ENCODE measurements around the gene OVCH1. TPM values are rescaled to one million over a fixed set of nuclear protein-coding genes. Genes with fewer than 3 reads are reported as not detected.

Gene OVCH1
- total RNA-seq, 1 experiment from 2014 or later, result not detected

- no peaks in the 10 kb centered on the region for H3K27me3 ChIP-seq (ENCODE audit: insufficient read depth, low read length)
- H3T11ph ChIP-seq (ENCODE audit: low read length), result no peak overlapping the region
- no peak overlapping the region for H3K4ac ChIP-seq (ENCODE audit: low read depth, low read length)
- no peak overlapping the region for H4K5ac ChIP-seq (ENCODE audit: insufficient read length, low read depth, low read length)
- H3K18ac ChIP-seq (ENCODE audit: insufficient read length, low read depth, low read length), result no peak overlapping the region
- H3K56ac ChIP-seq (ENCODE audit: insufficient read length, low read depth, low read length), result no peak overlapping the region
- no peak overlapping the region for H3K27ac ChIP-seq (ENCODE audit: insufficient read length, low read depth, low read length)
- H4K91ac ChIP-seq (ENCODE audit: insufficient read length, low read depth, low read length), result no peak overlapping the region
- H3K9me3 Mint-ChIP-seq, result peaks cover 13 to 14% of the 10 kb centered on the region in 2 experiments
- H3K23ac ChIP-seq (ENCODE audit: insufficient read length, low read depth, low read length), result no peak overlapping the region
- H2BK5ac ChIP-seq (ENCODE audit: insufficient read length, low read length), result no peak overlapping the region
- no peaks in the 10 kb centered on the region for H3K9me3 ChIP-seq (ENCODE audit: control insufficient read depth, low read depth, low read length)
- no peak overlapping the region for H3K9ac ChIP-seq (ENCODE audit: extremely low read depth, insufficient read length, low read length)
- WGBS (ENCODE audit: extremely low coverage, insufficient read length, low lambda C conversion rate), result no CpG with 5 or more reads among the region's 4 CpGs
- H2BK15ac ChIP-seq (ENCODE audit: low read depth, low read length), result no peak overlapping the region
- H2BK12ac ChIP-seq (ENCODE audit: insufficient read length, low read depth, low read length), result no peak overlapping the region
- peaks cover 0 to 14% (median 8%) of the 10 kb centered on the region in 3 experiments; a peak in 5 of 7 replicates for H3K36me3 Mint-ChIP-seq (ENCODE audit: insufficient read depth in 1 of 3, low read depth in 3 of 3)
- no peak for DNase-seq
- no peak overlapping the region for H3K27ac Mint-ChIP-seq
- H4K8ac ChIP-seq (replicated peaks; ENCODE audit: insufficient read length, low read depth, low read length), result no peak overlapping the region
- H4K20me1 ChIP-seq (ENCODE audit: control insufficient read depth, insufficient read depth, insufficient read length), result no peaks in the 10 kb centered on the region
- no peak overlapping the region for H3K14ac ChIP-seq (ENCODE audit: insufficient read depth, low read length)
- H2AFZ ChIP-seq (ENCODE audit: low read length), result no peak overlapping the region
- no peak overlapping the region for H2BK20ac ChIP-seq (ENCODE audit: low read depth, low read length, poor library complexity, severe bottlenecking)
- H2BK120ac ChIP-seq (ENCODE audit: low read depth, low read length, poor library complexity, severe bottlenecking), result no peak overlapping the region
- H3K79me1 ChIP-seq (ENCODE audit: insufficient read depth, low read depth, low read length, poor library complexity, severe bottlenecking), result no peaks in the 10 kb centered on the region
- peaks cover 10 to 11% of the 10 kb centered on the region in 2 experiments for H3K4me1 Mint-ChIP-seq
- H3K23me2 ChIP-seq (ENCODE audit: insufficient read length, low read depth, low read length, poor library complexity, severe bottlenecking), result no peaks in the 10 kb centered on the region
- no peaks in the 10 kb centered on the region for H3K79me2 ChIP-seq (ENCODE audit: insufficient read depth, low read length)
- H3K27me3 Mint-ChIP-seq (ENCODE audit: low read depth), result no peaks in the 10 kb centered on the region
- no peaks in the 10 kb centered on the region for H3K4me1 ChIP-seq (ENCODE audit: insufficient read depth, low read length)
- TF ChIP-seq CTCF (conservative IDR thresholded peaks at IDR 0.05), result peak; percentile 56
- no peak overlapping the region for H3K4me3 Mint-ChIP-seq
- no peak overlapping the region for H3K4me2 ChIP-seq (ENCODE audit: insufficient read depth, insufficient read length, low read length)
- no peak overlapping the region for H2AK5ac ChIP-seq (ENCODE audit: insufficient read length, low read length)
Observed at GRCh38 chr12:29427964-29428363, 69.5 kb downstream of the OVCH1 start.
